Measurements from ENCODE around the gene UPF2. TPM values are rescaled to one million over a fixed set of nuclear protein-coding genes. Genes with fewer than 3 reads are reported as not detected.
"Not testable (repeated sequence)": the region's sequence is repeated elsewhere in the genome, so short reads cannot be mapped to it uniquely, and the experiment has no call there.

UPF2 gene
- total and polyA plus RNA-seq, 2 of the 4 experiments (the other 2 are of a cell fraction) = 9.2 to 14.3 TPM

DNA sequence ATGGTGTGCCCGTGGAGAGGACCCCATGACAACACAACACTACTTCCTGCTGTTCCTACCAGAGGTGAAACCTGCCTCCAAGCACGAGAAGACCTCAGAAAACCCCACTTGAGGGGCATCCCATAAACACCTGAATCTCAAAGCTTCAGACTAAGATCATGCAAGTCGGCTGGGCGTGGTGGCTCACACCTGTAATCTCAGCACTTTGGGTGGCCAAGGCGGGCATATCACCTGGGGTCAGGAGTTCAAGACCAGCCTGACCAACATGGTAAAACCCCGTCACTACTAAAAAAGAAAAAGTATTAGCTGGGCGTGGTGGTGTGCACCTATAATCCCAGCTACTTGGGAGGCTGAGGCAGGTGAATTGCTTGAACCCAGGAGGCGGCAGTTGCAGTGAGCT, 153.3 kb downstream of the UPF2 start:
- H2BK120ac ChIP-seq (ENCODE audit: low read depth, low read length); H3K4ac ChIP-seq (ENCODE audit: low read depth, low read length); H3K4me1 ChIP-seq (ENCODE audit: control insufficient read depth, insufficient read depth, low read length); H2AFZ ChIP-seq (replicated peaks; ENCODE audit: low read length, poor library complexity); in situ Hi-C loops (cut with MboI; ENCODE audit: low sequenced_read_pairs); H2BK5ac ChIP-seq (ENCODE audit: low read depth, low read length, poor library complexity, severe bottlenecking); H4K5ac ChIP-seq (ENCODE audit: low read depth, low read length); BruUV-seq (replicated peaks); H4K20me1 ChIP-seq (ENCODE audit: insufficient read depth, low read length); H2AK9ac ChIP-seq (replicated peaks; ENCODE audit: low read depth, low read length, poor library complexity); H3K56ac ChIP-seq (ENCODE audit: extremely low read depth, insufficient read depth, low read length); ATAC-seq (ENCODE audit: low read depth); H4K8ac ChIP-seq (ENCODE audit: low read depth in 2 of 2, low read length in 2 of 2); H4K91ac ChIP-seq (ENCODE audit: insufficient read depth, low read depth, low read length); H2AK5ac ChIP-seq (ENCODE audit: low read depth, low read length); dilution Hi-C loops (cut with HindIII; ENCODE audit: low sequenced_read_pairs, unreplicated experiment); CTCF ChIA-PET; H3K9ac ChIP-seq (ENCODE audit: low read depth, low read length); H3K36me3 ChIP-seq (ENCODE audit: control insufficient read depth, insufficient read depth, low read length); POLR2A ChIA-PET (ENCODE audit: unreplicated experiment); H3K9me3 ChIP-seq (ENCODE audit: control insufficient read depth, insufficient read depth, low read length); H2BK15ac ChIP-seq (ENCODE audit: low read depth, low read length); H3K14ac ChIP-seq (replicated peaks; ENCODE audit: low read depth, low read length); H3K18ac ChIP-seq (ENCODE audit: low read depth, low read length); DNase-seq; H3K4me3 ChIP-seq (ENCODE audit: insufficient read depth, low read depth, low read length); H3K79me1 ChIP-seq (ENCODE audit: low read depth in 1 of 2, low read length in 2 of 2); H3K23ac ChIP-seq (ENCODE audit: low read depth, low read length); H2BK20ac ChIP-seq (ENCODE audit: low read depth, low read length); H3K9me1 ChIP-seq (ENCODE audit: insufficient read depth, low read length); H3K27me3 ChIP-seq (ENCODE audit: control insufficient read depth, insufficient read depth, low read length); H3K27ac ChIP-seq (ENCODE audit: insufficient read depth, low read length); H3K4me2 ChIP-seq (ENCODE audit: low read depth, low read length); intact Hi-C loops (cut with micrococcal nuclease): not testable (repeated sequence)
- WGBS, 2 experiments (ENCODE audit: extremely low coverage in 2 of 2, insufficient read length in 1 of 2) = 80% methylated on average over 4 of the region's 8 CpGs; no CpG with 5 or more reads in 1 of the 2 experiments
